ENCODE measurements around the gene PSMF1.

DNA sequence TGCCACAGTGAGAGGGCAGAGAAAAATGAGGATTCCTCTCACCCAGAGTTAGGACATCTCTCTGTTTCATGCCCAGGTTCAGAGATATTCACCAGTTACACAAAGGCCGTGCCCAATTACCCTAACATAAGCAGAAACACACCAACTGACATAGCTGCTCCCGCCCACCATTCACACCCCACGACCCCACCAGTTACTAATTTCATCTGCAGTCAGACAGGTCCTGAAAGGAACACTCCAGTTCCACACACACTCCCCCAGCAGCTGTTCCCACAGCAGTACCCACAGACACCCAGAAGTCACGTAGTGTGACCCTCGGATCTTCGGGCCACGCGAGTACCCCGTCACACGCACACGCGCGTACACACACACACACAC, 65.8 kb downstream of the PSMF1 start:
- no peak for TF ChIP-seq POLR2AphosphoS5 (IDR thresholded peaks at IDR 0.05)
- TF ChIP-seq EP300 (IDR thresholded peaks at IDR 0.05): no peak
- no peak for TF ChIP-seq CTCF (IDR thresholded peaks at IDR 0.05)

Measured in upper lobe of left lung (tissue), 4 donors.